Right lobe of liver (tissue), 4 donors: ENCODE measurements around the gene PC.
"Not testable (repeated sequence)": the region's sequence is repeated elsewhere in the genome, so short reads cannot be mapped to it uniquely, and the experiment has no call there.

Source experiments
- POLR2A ChIP-seq: fragments of 450-650 bp; IDR thresholded peaks from one replicate; pipeline ENCODE4 v1.6.1; 2017; ENCODE audit warnings: antibody characterized with exemption, mild to moderate bottlenecking
- TF ChIP-seq, protein P1 (sequence below), 4 donors: fragments of 200-600 bp in 3 of 4; fragments of 450-650 bp in 1 of 4; IDR thresholded peaks; one replicate each; pipeline versions ENCODE4 v1.5.1 to v1.8.0; 2016 to 2022; ENCODE audit warnings: antibody characterized with exemption in 4 of 4, mild to moderate bottlenecking in 2 of 4
- donor health status: DM: no; HTN: no; CAD: no.
- donor health status: DM: no; HTN: no; CAD: no.
- donor health status: DM: no; HTN: yes; CAD: no.

DNA sequence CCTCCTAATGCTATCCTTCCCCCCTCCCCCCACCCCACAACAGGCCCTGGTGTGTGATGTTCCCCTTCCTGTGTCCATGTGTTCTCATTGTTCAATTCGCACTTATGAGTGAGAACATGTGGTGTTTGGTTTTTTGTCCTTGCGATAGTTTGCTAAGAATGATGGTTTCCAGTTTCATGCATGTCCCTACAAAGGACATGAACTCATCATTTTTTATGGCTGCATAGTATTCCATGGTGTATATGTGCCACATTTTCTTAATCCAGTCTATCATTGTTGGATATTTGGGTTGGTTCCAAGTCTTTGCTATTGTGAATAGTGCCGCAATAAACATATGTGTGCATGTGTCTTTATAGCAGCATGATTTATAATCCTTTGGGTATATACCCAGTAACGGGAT, 133.6 kb downstream of the PC start:
- TF ChIP-seq, protein P1, sequence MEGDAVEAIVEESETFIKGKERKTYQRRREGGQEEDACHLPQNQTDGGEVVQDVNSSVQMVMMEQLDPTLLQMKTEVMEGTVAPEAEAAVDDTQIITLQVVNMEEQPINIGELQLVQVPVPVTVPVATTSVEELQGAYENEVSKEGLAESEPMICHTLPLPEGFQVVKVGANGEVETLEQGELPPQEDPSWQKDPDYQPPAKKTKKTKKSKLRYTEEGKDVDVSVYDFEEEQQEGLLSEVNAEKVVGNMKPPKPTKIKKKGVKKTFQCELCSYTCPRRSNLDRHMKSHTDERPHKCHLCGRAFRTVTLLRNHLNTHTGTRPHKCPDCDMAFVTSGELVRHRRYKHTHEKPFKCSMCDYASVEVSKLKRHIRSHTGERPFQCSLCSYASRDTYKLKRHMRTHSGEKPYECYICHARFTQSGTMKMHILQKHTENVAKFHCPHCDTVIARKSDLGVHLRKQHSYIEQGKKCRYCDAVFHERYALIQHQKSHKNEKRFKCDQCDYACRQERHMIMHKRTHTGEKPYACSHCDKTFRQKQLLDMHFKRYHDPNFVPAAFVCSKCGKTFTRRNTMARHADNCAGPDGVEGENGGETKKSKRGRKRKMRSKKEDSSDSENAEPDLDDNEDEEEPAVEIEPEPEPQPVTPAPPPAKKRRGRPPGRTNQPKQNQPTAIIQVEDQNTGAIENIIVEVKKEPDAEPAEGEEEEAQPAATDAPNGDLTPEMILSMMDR (IDR thresholded peaks at IDR 0.05), result not testable (repeated sequence)
- TF ChIP-seq POLR2A, result not testable (repeated sequence)
